Neural cell (in vitro differentiated cells): ENCODE measurements around the gene GPATCH4.

Experiments
- CTCF ChIP-seq: fragments of 450-650 bp; IDR thresholded peaks from 2 replicates; pipeline ENCODE4 v1.5.1; 2014; ENCODE audit warnings: antibody characterized with exemption, mild to moderate bottlenecking, moderate library complexity; ENCODE audit not compliant: poor library complexity, severe bottlenecking
- EP300 ChIP-seq: fragments of 450-650 bp; conservative IDR thresholded peaks from 2 replicates; pipeline ENCODE4 v1.6.1; 2014; ENCODE audit warnings: antibody characterized with exemption, mild to moderate bottlenecking, moderate library complexity; ENCODE audit not compliant: poor library complexity, severe bottlenecking
- EZH2 ChIP-seq: fragments of 200-600, 300-800 bp; shearing (Covaris generic), sonication (generic); IDR thresholded peaks from 2 replicates; pipeline ENCODE4 v1.6.1; 2014; ENCODE audit warnings: antibody characterized with exemption, low read length, borderline replicate concordance, mild to moderate bottlenecking; ENCODE audit not compliant: insufficient read depth, poor library complexity, severe bottlenecking
- POLR2AphosphoS5 ChIP-seq: IDR thresholded peaks from 2 replicates; pipeline ENCODE4 v1.6.1; 2012
- RAD21 ChIP-seq: fragments of 450-650 bp; conservative IDR thresholded peaks from 2 replicates; pipeline ENCODE4 v1.6.1; 2014; ENCODE audit warnings: antibody characterized with exemption, mild to moderate bottlenecking, moderate library complexity
- REST ChIP-seq: IDR thresholded peaks from 2 replicates; pipeline ENCODE4 v1.6.1; 2012; ENCODE audit warnings: borderline replicate concordance
- SMC3 ChIP-seq: fragments of 450-650 bp; conservative IDR thresholded peaks from 2 replicates; pipeline ENCODE4 v1.6.1; 2014; ENCODE audit warnings: antibody characterized with exemption, mild to moderate bottlenecking, moderate library complexity; ENCODE audit not compliant: poor library complexity
- TAF1 ChIP-seq: IDR thresholded peaks from 2 replicates; pipeline ENCODE4 v1.6.1; 2012; ENCODE audit warnings: low read depth

- TF ChIP-seq RAD21 (no peak), CTCF (no peak), TAF1 (no peak), REST (no peak), EZH2 (no peak), EP300 (no peak), POLR2AphosphoS5 (no peak), SMC3 (no peak)
These were observed 41.9 kb upstream of the GPATCH4 start for GRCh38 chr1:156643049-156643777.
